GM20431 (cell line): Measurements from ENCODE around the gene CSH2.

ENCODE experiments used
- in situ Hi-C: fragments of 300-500 bp; cut with MseI, MboI; formaldehyde crosslinking; loops from one replicate; pipeline ENCODE4 v1.15.0; 2020; ENCODE audit warnings: low sequenced_read_pairs; ENCODE audit not compliant: unreplicated experiment

Gene CSH2

GRCh38 chr17:63826468-63827001, 46.9 kb downstream of the CSH2 start:
- in situ Hi-C loops: loop anchor here (25.0 kb wide), 1 partner anchor 389 kb away; the partner anchor contains the start of gene CYB561

- in situ Hi-C loops: no loop called here
These were observed 49.1 kb downstream of the CSH2 start for GRCh38 chr17:63824362-63824761.

- in situ Hi-C loops: no loop called here
These were observed 49.7 kb downstream of the CSH2 start for GRCh38 chr17:63823659-63824331.

GRCh38 chr17:63822537-63822936, 50.9 kb downstream of the CSH2 start:
- in situ Hi-C loops: no loop called here
